ENCODE data around the gene PDGFB.

Gene PDGFB

DNA sequence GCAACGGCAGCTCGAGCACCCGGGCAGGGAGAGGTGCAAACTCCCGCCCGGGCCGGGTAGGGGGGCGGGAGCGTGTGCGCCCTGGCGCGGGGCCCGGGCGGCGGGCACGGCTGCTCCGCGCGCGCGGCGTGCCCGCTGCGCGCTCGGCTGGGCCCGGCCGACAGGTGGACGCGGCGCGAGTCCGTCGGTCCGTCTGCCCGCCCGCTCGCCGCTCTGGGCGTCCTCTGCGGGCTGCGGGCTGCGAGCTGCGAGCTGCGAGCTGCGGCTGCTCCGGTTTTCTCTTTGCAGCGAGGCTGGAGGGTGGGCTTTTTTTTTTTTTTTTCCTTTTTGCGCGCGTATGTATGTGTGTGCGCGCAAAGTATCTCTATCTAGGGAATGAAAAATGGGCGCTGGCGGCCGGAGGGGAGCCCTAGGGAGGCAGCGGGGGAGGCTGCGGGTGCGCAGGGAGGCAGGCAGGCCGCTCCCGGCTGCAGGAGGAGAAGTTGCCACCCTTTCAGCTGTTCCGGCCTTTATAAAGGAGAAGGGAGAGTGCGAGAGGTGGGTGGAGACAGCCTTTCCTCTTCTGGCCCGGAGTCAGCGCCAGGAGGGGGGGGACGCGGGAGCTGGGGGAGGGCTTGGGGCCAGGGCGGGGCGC is at the start of gene PDGFB:
Gene PDGFB, minus strand, starts transcription at position 487 of the 634 bp plus-strand sequence. CDS start 1,019 bp downstream, outside the sequence.
- DNase-seq = peak; percentile 6

DNA sequence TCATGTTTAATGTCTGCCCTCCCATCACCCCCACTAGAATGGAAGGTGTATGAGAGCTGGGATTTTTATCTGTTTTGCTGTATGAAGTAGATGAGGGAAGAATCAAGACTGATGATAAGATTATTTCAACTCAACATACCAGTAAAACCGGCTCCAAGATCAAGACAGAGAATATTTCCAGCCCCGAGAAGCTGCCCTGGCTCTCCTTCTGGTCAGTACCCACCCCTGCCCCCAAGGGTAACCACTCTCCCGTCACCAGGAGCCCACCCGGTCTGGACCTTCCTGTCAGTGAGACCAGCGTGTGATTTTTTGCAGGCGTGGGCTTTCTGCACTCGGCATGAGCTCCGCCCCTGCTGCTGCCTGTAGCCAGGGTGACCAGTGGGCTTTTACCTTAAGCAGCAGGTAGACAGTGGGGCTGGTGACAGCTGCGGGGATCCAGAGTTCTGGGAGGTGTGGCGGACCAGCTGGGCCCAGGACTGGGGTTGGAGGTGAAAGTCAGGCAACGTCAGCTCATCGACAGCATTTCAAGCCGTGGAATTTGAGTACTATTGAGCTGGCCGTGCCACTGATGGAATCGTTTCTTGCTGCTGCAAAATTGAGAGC is 49.1 kb upstream of the PDGFB start:
- DNase-seq = no peak

DNA sequence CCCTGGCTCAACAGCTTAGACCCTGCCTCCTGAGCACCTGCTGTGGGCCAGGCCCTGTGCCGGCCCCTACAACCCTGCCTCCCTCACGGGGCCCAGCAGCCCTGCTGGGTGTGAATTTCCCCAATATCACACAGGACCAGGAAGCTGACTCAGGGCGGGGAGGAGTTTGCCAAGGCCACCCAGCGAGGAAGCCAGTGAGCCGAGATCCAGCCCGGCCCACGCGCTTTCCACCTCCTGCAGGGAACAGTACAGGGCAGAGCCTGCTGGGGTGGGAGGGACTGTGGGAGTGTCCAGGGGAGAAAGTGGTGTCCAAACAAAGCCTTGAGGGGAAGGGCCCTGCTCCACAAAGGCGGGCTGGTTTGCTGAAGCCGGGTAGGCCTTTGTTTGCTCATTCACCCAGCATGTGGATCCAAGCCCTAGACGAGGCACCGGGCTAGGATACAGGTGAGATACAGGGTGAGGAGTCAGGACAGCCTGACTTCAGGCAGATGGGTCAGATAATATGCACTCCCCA is 47.8 kb upstream of the PDGFB start:
- DNase-seq = no peak

DNA sequence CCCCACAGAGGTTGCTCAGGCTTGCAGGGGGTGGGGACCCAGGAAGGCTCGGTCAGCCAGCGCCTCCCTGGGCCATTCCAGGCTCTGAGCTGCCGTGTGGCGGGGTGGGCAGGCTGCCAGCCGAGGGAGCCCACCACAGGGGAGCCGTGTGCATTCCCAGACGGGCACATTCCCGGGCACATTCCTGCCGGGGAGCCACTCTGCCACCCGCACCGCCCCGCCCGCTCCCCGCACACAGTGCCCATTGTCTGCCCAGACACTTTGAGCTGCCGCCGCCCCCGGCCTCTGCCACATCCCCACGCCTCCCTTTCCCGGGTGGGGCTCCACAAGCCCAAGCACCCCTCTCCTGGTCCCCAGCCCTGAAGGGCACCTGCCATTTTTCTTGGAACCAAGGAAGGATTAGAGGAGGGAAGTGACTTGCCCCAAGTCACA is 47.3 kb upstream of the PDGFB start:
- no peak for DNase-seq

DNA sequence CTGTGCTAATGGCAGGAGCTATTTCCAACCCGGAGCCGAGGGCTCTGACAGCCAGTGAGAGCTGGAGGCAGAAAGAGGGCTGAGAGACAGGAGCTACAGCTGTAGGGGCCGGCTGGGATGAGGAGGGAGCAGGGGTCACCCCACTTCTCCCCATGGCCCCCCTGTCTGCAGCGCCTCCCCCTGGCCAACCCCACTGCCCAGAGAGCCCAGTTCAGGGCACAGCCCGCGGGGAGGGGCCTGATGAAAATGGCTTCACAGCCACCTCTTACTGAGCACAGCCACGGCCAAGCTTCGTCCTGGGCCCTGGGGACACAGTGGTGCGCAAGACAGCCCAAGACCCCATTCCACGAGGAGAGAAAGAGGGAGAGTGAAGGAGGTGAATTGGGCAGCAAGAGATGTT is 46.7 kb upstream of the PDGFB start:
- no peak for DNase-seq

DNA sequence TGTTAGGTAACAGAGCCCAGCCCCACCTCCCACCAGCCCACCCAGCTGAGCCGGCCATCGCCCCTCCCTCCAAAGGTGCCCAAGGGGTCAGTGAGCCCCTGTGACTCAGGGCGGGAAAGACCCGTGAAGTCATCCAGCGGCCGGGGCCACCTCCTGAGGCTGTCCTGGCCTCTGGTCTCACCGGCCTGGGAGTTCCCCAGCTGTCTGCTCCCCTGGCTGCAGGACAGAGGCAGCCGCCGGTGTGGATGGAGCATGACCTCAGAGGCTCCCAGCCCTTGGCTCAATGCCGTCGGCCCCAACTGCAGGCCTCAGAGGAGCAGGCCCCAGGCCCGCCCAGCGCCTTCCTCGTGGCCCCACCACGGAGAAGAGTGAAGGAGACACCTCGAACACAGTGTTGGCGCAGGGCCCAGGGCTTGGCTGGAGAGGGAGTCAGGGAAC is 46.0 kb upstream of the PDGFB start:
- DNase-seq = no peak

DNA sequence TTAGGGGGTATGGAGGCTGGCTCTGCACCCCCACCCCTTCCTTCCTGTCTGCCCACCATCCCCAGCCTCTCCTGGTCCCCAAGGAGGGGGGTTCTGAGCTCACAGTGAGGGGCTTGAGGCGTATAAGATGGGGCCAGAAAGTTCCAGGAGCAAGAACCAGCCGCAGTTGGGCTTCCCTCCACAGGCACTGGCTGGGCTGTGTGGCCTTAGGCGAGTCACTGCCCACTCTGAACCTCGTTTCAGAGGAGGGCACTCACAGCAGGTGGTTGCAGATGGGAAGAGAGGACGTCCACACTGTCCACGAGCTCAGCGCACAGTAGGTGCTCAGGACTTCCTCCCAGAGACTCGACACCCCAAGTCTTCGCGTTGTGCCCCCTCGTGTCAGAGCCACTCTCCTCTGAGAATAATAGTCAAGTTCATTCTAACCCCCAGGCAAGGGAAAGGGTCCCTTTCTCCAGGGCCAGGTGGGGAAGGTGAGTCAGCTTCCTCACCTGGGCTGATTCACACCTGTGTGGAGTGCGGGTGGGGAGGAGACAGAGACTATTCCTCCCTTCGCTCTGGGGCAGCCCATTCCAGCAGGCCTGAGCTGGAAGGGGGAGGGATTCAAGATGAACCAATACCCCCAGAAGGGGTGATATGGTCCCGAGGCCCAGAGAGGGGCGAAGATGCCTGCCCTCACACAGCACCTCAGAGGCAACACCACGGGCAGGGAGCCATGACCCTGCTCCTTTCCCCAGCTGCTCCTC is 45.4 kb upstream of the PDGFB start:
- DNase-seq = no peak

DNA sequence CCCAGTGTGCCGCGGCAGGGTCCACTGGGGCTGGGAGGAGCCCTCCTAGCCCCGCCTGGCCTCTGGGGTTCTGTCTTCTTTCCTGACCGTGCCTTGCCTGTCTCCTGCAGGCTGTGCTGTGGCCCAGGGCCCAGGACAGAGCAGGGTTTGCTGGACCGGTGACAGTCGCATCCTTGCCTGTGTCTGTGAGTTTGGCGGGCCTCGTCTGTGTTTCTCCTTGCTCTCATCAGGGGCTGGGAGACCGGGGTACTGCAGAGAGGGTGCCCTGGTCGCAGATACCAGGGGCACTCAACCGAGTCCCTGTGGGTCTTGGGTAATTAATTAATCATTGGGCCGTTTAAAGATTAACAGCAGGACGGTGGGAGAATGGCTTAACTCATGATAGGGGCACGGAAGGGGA is 44.8 kb upstream of the PDGFB start:
- no peak for DNase-seq

DNA sequence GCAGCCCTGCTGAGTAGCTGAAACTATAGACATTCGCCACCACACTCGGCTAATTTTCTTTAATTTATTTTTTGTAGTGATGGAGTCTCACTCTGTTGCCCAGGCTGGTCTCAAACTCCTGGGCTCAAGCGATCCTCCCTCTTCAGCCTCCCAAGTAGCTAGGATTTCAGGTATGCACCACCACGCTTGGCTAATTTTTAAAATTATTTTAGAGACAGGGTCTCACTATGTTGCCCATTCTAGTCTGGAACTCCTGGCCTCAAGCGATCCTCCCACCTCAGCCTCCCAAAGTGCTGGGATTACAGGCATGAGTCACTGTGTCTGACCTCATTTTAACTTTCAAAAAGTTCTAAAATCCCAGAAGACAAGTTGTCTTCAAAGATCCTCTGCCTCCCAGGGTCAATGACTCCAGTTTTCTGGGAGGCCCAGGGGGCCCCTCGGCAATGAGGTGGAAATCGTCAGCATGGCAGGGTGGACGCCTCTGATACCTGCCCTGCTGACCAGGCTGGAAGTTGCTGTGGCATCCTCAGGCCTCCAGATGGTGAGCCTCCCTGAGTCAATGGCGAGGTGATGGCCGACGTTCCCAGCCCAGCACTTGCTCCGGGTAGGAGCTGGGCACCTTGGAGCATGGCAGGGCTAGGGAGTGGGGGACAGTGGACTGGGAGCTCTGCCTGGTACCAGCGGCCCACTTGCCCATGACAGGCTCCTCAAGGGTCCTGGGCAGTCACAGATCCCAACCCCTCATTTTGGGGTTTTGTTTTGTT is 43.5 kb upstream of the PDGFB start:
- no peak for DNase-seq

DNA sequence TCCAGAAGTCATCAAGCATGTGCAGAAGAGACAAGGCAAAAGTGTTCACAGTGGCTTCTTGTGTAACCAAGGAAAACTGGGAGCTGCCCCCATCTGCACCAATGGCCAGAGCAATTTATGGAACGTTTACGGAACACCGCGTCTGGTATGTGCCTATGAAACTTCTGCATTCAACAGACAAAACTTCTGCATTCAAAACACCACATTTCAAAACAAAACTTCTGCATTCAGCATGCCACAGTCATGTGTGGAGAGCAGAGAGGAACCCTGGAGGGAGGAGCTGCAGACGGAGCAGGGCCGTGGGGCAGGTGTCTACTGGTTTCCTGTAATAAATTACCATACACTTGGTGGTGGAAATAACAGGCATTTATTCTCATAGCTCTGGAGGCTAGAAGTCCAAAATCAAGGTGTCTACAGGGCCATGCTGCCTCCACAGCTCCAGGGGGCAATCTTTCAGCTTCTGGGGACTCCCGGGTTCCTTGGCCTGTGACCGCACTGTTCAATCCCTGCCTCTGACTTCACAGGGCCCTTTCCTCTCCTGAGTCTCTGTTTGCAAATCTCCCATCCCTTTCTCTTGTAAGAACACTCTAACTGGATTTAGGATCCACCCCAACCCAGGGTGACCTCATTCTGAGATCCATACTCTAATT is 42.4 kb upstream of the PDGFB start:
- no peak for DNase-seq

DNA sequence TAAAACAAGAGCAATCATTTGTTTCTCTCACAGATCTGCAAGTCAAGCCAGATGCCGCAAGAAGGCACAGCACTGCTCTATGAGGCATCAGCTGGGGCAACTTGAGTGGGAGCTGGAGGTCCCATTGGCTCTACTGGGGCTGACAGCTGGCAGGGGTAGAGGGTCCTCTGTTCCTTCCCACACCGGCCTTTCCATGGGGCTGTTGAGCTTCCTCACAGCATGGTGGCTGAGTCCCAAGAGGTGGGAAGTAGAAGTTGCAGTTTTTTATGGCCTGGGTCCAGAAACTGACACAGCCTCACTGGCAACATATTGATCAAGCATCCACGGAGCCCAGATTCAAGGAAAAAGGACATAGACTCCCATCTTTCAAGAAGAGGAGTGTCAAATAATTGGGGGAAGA is 40.2 kb upstream of the PDGFB start:
- DNase-seq = no peak

DNA sequence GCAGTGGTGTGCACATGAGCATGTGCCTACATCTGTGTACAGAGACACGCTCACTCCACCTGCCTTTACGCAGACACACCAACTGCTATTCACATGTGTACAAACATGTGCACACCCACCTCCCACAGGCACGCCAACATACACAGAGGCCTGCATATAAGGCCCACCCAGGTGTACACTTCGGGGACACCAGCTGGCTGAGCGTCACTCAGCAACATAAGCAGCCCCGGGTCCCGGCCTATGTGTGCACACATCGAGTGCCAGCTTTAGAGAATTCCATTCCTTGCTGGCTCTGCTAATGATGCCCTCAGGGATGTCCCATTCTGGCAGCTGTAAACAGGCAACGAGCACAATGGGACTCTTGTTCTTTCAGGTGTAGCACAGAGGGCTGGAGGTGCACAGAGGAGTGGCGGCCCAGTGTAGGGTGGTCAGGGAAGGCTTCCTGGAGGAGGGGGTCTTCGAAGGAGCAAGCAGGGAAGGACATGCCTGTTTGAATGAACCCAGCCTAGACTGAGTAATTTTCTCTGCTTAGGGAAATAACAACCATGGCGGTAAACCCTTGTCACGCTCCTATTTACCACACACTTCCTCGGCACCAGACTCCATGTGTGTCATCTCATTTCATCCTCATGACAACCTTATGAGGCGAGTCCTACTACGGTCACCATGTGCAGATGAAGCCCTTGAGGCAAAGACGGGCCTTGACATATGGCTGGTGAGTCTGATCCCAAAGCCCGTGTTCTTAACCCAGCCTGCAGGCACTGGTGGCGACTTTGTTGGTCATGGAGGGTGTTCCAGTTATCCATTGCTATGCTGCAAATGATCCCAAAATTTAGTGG is 39.6 kb upstream of the PDGFB start:
- DNase-seq = no peak

DNA sequence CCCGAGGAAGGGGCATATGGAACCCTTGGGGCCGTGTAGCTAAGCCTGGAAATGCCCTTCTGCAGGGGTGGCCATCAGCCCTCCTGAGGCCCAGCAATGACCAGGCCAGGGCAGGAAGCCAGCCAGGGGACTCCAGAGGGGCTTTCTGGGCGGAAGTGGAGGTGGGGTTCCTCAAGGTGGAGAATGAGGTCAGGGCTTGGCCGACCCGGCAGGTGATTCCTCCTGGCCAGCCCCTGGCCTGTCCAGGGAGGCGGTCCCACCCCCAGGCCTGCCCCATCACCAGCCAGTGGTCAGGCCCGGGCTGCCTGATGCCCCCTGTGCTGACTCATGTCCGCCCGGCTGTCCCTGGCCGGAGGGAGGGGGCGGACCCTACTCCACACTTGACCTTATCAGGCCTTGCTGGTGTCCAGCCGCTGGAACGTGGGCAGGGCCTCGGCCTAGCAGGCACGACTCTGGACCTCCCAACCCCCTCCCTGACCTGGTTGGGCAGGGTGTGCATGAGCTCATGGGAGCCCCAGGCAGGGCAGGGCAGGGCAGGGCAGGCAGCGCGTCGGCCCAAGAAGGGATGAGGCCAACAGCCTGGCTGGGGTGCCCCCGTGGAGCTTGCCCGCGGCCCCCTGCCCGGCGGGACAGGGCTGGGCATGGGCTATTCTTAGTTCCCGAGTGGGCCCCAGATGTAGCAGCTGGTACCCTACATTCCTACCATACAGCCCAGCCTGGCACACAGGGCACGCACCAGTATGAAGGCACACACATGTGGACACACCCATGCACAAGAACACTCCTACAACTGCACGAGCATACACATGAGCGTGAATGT is 38.8 kb upstream of the PDGFB start:
- DNase-seq = no peak

DNA sequence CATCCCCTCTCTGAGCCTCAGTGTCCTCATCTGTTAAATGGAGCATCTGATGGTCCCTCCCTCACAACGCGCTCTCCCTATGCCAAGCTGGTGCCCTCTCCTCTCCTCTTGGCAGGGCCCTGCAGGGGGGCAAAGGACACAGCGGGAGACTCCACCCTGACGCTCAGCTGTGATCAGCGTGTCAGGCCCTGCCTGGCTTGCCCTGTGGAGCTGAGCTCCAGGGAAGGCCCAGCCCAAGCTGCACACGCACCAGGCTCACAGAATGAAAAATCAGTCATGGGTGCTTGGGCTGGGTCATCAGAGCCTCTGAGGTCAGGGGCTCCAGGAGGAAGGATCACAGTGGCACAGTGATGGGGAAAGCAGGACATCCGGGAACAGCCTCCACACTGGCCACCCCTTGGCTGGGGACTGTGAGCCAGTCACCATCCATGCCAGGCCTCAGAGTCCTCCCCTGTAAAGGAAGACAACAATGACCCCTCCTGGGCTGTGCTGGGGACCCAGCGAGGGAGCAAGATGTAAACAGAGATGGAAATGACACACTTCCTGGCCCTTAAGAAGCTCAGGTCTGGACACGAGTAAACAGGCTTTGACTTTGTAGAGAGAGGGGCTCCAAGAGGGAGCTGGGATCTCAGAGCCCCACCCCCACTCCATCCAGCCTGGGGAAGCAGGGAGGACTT is 38.0 kb upstream of the PDGFB start:
- DNase-seq = no peak

DNA sequence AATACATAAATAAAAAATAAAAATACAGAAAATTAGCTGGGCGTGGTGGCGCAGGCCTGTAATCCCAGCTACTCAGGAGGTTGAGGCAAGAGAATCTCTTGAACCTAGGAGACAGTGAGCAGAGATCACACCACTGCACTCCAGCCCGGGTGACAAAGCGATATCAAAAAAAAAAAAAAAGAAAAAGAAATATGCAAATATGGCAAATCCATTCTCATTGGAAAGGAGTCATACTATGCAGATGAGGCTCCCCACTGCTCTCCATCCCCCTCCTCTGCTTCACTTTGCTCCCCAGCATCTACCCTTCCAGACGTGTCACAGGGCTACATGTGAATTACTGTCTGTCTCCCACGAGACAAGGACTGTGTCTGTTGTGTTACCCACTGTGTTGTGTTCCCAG is 36.3 kb upstream of the PDGFB start:
- DNase-seq = no peak

DNA sequence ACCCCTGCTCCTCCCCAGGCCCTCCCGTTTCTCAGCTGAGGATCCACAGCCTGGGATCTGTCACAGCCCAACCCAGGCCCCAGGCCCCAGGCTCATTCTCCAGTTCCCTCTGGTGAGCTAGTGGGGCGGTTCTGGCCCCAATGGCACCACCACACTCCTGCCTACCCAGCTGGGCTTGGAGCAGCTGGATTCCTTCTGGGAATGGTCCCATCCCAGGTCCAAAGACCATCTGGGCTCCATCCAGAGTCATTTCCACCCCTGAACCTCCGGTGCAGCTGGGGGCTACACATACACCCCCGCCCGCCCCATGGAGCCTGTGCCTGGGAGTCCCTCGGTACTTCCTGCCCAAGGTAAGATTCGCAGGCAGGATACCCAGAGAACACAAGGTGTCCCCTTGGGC is 35.5 kb upstream of the PDGFB start:
- DNase-seq = no peak

DNA sequence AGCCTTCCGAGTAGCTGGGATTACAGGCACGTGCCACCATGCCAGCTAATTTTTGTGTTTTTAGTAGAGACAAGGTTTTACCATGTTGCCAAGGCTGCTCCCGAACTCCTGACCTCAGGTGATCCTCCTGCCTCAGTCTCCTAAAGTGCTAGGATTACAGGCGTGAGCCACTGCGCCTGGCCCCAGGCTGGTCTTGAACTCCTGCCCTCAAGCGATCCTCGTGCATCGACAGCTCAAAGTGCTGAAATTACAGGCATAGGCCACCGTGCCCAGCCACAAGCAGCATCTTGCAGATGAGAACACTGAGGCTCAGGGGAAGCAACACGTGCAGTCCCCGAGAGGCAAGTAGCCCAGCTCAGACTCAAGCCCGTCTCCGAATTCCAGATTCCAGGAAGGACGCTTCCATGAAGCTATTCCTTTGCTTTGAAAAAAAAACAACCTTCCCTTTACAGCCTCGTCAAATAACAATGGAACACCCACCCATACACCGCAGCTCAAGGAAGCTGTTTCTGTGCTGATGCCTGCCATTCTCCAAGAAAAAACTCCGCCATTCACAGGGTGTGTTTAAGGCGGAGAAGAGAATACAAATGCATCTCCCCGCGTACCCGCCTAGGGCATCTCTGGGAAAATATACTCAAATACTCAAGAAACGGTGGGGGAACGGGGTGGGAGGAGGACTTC is 34.5 kb upstream of the PDGFB start:
- no peak for DNase-seq

DNA sequence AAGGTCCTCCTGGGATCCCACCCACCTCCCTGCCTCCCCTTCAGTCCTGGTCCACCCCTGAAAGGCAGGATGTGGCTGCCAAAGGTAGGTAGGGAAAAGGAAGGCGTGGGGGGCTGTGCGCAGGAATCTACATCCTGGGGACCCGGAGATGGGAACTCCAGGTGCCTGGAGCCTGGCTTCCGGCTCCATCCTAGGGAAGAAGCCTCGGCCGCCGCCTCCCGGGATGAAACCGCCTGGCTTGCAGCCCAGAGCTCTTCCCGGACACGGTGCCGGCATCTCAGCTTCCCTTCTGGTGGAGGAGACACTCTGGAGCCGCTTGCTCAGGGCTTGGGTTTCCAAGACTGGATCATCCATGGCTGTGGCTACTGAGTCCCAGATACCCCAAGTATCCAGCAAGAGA is 33.3 kb upstream of the PDGFB start:
- DNase-seq = no peak

DNA sequence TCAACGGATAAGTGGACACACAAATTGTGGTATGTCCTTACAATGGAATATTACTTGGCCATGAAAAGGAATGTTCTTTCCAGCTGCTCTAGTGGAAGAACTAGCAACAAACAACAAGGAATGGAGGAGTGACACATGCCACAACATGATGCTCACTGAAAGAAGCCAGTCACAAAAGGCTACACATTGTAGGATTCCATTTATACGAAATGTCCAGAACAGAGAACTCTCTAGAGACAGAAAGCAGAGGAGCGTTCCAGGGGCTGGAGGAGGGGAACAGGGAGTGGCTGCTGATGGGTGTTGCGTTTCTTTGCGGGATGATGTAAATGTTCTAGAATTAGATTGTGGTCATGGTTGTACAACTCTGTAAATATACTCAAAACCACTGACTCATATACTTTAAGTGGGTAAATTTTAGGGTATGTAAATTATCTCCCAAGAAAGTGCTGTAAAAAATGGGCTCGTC is 32.4 kb upstream of the PDGFB start:
- no peak for DNase-seq

All from DMS79 treated with DMSO at 0.1 percent for 48 hours (cell line).